ENCODE results near the gene ROR1.

The ROR1 gene

DNA sequence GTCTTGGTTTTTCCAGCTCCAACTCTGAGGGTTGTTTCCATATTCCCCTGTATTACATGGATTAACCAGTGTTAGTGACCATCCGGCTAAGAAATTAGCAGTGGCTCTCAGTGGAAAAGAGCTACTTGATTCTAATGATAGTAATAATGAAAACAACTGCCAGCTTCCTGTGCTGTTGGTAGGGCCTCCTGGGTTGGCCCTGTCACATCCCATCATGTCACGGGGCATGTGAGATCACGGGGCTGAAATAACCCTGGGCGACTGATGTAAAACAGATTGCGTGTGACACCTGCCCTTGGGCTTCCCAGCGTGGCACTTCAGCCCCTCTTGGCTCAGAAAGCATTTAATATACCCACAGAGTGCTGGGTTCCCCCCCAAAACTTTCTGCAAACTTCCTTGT lies 149.0 kb downstream of the ROR1 start:
- no peak for TF ChIP-seq CTCF (IDR thresholded peaks at IDR 0.05; ENCODE audit: low read depth, low read length)
- no peak for DNase-seq (ENCODE audit: extremely low read depth, low read depth)

DNA sequence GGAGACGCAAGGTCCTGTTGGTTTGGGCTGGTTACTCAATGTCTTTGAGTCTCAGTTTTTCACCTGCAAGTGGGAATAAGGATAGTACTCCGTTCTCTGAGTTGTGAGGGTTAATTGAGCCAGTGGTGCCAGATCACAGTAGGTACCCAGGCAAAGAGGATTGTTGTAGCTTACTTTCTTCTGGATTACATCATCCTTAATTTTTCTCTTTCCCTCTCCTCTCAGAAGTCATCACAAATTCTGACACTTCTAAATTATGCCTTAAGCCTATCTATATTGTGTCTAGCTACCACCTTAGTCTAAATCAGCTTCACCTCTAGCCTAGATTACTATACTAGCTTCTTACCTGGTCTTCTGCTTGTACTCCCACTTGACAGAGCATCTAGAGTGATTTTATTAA lies 149.5 kb downstream of the ROR1 start:
- no peak for TF ChIP-seq CTCF (IDR thresholded peaks at IDR 0.05; ENCODE audit: low read depth, low read length)
- DNase-seq (ENCODE audit: extremely low read depth, low read depth), result no peak

DNA sequence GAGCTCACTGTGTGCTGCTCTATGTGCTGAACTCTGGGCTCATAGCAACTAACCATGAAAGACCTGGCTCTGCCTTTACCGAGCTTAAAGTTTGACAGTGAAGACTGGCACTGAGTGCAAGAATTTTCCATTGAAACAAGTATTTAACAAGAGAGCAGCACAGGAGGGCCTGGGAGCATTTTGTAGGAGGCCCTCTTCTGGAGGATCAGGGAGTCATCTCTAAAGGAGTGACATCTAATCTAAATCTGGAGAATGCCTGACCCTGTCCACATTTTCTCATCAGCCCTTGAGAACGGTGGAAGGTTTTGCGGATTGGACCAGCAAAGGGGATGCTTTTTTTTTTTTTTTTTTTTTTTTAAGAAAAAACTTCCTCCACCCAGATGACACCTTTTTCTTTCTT lies 150.8 kb downstream of the ROR1 start:
- peak; percentile 1 for TF ChIP-seq CTCF (IDR thresholded peaks at IDR 0.05; ENCODE audit: low read depth, low read length)
- DNase-seq (ENCODE audit: extremely low read depth, low read depth), result no peak

DNA sequence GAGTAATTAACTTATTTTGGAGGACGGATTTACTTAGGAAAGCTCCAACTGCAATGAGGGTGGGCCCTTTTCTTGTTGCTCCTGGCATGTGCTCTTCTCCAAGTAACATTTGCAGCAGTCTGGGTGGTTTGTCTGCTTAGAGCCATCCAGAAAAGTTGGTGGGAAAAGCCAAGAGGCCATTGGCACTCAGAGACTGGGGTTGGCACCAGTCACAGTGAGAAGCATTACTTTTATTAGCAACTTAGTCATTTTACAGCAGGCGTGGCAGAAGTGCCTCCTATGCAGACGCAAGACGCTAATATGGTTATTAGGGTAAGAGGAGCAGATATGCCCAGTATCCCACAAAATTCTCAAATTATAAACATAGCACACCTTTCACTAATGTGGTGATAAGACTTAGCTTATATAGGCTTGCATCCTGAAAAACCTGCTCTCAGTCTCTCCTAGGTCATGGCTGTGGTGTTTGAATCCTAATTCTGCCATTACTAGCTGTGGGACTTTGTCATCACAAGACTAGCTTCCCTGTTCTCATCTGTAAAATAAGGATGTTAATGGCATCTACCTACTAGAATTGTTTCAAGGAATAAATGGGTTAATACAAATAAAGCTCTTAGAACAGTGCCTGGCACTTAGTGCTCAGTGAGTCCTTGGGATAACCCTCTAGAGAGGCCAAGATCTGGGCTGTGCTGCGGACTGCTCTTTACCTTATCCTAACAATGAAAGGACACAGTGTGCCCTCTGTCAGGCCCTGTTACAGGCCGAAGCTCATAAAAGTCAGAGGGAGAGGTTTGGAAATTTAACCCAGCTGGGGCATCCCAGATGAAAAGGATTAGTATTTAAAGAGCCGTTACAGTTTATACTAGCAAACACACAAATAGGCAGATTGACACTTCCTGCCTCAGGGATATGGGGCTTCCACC lies 154.6 kb downstream of the ROR1 start:
- DNase-seq (ENCODE audit: extremely low read depth, low read depth), result no peak

GRCh38 chr1:63929106-63929478 lies 155.3 kb downstream of the ROR1 start:
- TF ChIP-seq CTCF (IDR thresholded peaks at IDR 0.05; ENCODE audit: low read depth, low read length), result no peak
- no peak for DNase-seq (ENCODE audit: extremely low read depth, low read depth)

More for the DNA sequence above, 154.6 kb downstream of the ROR1 start:
- no peak for TF ChIP-seq CTCF (IDR thresholded peaks at IDR 0.05; ENCODE audit: low read depth, low read length)

- DNase-seq (ENCODE audit: extremely low read depth, low read depth), result no peak
- no peak for TF ChIP-seq CTCF (IDR thresholded peaks at IDR 0.05; ENCODE audit: low read depth, low read length)
Observed at GRCh38 chr1:63931468-63931867, 157.7 kb downstream of the ROR1 start.

DNA sequence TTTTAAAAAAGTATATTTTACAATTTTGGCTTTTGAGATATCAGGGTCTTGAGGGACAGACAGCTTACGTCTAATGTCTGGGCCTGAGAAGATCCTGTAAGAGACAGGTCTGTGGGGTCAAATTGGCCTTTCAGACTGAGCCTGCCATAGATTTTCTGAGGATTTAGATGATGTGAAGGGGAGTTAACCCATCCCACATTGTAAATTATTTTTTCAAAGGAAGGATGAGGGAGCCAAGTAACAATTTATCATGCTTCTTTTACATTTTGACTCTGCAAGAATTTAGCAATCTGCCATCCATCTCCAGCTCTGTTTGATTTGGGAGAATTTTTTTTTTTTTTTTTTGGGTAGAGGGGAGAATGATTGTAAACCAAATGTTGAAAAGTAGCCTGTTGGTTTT lies 160.9 kb downstream of the ROR1 start:
- no peak for TF ChIP-seq CTCF (IDR thresholded peaks at IDR 0.05; ENCODE audit: low read depth, low read length)
- no peak for DNase-seq (ENCODE audit: extremely low read depth, low read depth)
